ENCODE data around the gene NFKB1.

NFKB1 gene

DNA sequence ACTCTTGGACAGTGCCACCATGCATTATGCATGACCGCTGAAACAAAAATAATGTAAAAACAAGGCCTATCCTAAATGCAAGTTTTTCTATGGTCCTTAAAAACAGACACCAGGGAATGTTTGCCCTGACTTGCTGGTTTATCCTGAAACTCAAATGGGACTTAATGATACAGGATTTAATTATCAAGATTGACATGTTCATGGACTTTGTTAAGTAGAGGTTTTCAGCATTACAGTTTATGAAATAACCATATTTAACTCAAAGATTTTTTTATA lies 1.3 kb downstream of the NFKB1 start:
- no peak for DNase-seq

DNA sequence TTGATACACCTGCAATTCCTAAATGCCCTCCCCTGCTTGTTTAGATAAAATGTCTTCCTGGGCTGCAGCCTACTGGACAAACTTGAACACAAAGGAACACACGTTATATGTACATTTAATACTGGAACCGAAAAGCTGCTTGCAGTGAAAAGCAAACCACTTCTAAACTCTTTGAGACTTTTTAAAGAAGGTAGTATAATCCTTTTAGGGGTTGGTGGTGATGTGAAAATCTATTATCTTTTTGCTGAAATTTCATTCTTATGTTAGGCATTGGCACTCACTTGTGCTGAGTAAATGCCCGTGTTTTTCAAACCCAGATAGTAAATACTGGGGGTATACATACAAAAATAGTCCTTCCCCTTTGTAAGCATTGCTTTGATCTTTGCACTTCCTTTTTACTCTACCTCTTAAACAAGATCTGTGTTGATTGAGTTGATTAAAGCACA lies 2.2 kb downstream of the NFKB1 start:
- peak in 1 of 2 donors; percentile 41 for DNase-seq

DNA sequence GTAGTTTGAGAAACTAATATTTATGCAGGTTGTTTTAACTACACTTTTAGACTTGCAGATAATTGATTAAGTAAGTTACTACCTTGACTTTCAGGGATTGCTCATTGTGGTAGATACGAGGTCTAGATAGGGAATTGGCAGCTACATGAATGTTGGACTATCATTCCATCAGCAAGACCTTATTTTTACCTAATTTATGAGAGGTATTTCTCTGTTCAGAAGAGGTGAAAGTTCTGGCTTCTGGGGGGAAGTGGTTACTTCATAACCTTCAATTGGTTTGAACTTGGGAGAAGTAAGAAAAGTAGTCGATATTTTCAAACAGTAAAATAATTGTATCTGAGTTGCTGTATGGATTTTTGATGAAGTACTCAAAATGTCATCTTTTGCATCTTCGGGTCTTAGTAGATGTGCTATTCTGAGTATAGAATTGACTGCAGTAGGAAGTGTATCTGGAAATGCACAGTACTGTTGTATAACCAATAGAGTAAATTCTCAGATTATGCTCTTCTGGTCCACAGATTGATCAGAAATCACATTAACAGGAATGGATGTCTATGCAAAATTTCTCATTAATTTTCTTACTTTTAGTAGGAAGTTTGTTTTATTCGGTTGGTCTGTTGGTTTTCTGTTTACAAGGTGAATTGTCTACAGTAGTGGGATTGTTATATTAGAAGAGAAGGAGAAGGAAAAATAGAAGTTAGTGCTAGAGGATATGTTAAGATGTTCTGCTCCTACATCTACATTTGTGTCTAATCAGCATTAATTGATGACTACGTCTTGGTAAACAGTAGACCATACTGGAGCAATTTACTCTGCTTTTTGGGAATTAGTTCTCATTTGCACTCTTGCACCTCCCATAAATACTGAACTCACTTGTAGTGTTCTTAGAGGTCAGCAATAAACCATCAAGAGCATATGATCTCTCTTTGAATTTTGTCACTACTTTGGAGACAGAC lies 3.0 kb downstream of the NFKB1 start:
- peak in 1 of 2 donors; percentile 34 for DNase-seq

DNA sequence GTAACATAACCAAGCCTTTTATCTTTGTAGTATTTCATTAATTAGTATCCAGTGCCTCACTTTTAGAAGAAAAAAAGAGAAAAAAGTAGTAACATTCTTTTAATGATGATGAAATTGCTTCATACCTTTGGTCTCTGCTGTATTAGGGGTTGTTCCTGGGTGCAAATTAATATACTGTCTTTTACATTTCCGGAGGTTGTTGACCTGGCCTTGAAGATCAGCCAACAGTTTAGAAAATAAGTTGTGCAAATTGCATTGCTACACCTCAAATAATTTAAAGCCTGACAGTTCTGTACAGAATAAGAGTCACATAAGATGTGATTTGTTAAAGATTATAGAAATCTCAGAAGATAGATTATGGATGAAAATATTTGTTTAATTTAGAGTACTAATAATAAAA lies 3.8 kb downstream of the NFKB1 start:
- no peak for DNase-seq

DNA sequence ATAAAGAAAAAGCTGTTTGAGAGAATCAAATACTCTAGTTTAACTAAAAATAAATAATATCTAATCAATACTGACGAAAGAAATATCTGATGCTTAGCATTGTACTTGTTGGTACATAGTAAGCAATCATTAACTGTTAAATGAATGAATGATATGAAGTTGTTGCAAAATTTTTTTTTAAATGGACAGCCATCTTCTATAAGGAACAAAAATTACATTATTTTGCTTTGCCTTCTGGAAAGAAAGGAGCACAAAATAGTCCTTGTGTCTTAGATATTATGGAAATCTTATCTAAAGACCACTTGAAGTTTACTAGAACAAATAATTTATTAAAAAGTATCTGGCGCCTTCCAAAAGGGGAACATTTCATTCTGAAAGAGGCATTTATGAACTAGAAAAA lies 4.5 kb downstream of the NFKB1 start:
- DNase-seq: no peak

DNA sequence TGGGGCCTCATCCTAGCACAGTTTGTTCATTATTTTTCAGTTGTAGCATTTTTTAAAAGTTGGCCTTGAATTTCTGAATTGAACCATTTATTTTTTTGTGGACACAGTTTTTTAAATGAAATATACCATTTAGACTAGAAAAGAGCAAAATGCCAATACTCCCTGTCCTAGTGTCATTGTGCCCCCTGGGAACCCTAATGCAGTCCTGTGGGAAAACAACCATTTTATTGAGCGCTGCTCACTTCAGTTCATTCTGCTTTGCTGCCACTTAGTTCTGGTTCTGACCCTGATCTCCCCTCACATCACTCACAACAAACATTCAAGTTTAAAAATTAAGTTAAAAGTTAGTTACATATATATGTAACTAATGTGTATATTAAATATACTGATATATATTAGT lies 5.4 kb downstream of the NFKB1 start:
- DNase-seq: no peak

DNA sequence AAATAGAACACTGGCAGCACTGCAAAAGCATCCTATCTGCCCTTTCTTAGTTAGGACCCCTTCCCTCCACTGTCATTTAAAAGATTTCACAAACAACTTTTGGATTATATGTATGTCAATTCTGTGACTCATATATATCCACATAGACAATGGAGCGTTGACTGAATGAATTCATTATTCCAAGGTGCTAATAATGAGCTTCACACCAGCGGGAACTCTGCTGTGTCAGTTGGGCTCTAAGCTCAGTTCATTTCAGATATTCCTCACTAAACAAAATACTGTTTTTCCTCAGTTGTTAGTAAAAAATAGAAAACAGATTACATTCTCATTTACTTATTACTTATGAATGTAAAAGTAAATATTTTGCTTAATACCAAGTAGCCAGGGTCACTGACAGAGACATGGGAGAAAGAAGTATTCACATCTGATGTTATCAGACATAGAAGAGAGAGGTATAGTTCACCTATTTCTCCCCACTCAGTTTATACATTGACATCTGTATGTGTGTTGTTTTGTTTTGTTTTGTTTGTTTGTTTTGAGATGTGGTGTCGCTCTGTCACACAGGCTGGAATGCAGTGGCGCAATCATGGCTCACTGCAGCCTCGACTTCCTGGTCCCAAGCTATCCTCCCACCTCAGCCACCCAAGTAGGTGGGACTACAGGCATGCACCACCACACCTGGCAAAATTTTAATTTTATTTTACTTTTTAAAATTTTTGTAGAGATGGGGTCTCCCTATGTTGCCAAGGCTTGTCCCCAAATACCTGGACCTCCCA lies 10.9 kb downstream of the NFKB1 start:
- DNase-seq: no peak

DNA sequence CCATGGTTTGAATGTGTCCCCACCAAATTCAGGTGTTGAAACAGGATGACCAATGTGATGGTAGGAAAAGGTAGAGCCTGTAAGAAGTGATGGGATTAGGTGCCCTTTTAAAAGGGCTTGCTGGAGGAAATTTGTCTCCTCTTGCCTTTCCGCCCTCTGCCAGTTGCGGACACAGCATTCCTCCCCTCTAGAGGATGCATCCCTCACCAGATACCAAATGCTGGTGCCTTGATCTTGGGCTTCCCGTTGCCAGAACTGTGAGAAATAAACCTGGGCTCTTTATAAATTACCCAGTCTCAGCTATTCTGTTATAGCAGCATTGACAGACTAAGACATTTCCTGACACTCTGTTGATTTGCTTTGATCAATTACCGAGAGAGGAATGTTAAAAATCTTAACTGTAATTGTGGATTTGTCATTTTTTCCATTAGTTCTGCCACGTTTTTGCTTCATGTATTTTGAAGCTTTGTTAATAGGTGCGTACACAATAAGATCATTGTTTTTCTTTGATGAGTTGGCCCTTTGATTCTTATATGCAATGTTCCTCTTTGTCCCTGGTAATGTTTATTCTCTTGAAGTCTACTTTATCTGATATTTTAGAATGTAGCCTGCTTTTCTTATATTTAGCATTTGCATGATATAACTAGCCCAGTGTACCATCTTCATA lies 13.3 kb downstream of the NFKB1 start:
- no peak for DNase-seq

DNA sequence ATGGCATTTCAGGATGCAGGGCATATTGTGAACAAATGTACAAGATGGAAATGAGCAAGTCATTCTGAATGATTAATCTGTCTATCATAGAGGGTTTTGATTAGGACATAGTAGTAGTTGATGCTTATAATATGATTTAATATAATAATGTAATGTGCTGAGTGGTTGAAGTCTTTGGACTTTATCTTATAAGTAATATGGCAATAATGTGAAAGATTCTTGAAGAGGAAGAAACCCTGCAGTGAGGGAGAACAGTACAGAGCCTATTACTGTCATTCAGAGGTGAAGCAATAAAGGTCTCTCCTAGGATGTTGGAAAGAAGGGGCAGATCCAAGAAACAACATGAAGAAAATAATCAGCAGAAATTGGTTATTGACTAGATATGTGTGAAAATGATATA lies 16.6 kb downstream of the NFKB1 start:
- no peak for DNase-seq

DNA sequence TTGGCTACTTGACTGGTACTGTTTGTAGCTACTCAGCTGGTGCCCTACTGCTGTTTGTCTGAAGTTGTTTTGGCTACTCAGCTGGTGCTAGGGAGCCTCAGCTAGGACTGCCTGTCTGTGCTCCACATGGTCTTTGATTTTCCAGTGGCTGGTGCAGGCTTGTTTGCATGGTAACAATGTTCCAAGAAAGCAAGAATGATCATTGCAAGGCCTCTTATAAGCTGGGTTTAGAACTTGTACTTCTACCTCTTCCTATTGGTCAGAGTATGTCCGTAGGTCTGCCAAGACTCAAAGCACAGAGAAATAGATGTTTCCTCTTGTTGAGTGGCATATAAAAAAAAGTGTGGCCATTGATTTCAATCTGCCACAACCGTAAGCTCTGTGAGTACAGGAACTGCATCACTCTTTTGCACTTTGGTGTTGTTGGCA lies 17.6 kb downstream of the NFKB1 start:
- DNase-seq: peak; percentile 15 to 72

DNA sequence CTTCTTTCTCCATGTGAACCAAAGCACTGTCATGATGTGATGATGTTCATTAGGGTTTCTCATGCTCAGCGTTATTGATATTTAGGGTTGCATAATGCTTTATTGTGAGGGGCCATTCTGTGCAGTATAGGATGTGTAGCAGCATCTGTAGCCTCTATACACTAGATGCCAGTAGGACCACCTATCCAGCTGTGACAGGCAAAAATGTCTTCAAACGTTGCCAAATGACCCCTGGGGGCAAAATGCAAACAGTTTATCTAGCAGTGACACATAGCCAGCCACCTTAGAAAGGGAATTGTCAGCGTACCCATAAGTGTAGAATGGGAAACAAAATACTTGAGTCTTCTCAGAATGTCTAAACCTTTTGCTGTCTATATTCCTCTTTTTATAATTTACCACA lies 18.8 kb downstream of the NFKB1 start:
- DNase-seq: no peak

DNA sequence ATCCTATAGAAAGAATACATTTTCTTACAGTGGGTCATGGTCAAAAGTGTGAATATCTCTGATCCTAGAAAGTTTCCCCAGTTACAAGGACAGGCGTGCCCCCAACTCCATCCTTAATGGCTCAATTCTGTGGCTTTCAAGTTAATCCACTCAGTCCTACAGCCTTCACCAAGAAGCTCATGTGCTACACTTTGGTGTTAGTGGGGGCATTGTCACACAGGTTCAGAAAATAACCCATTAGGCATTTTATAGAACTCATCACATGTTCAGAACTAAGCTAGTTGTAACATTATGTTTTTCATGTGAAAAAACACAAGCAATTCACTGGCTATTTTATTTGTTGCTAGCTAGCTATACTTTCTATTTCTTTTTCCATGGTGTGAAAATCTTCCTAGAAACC lies 20.4 kb downstream of the NFKB1 start:
- DNase-seq: no peak

DNA sequence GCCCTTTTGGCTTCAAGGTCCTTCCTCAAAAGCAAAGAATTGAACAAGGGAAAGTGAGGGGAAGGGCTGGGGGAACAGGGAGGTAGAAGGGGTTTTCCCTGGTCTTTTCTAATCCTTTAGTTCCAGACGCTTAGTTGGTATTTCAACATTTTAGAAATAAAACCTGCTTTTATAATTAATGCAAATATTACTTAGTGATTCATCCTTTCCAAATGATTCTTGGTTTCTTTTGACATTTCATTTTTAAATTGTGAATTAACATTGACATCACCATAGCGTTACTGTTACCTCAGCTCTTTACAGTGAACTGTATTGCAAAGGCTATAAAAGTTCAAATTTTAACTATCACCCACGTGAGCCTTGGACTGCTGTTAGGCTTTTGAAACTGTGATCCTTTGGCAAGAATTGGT lies 20.9 kb downstream of the NFKB1 start:
- DNase-seq: no peak

DNA sequence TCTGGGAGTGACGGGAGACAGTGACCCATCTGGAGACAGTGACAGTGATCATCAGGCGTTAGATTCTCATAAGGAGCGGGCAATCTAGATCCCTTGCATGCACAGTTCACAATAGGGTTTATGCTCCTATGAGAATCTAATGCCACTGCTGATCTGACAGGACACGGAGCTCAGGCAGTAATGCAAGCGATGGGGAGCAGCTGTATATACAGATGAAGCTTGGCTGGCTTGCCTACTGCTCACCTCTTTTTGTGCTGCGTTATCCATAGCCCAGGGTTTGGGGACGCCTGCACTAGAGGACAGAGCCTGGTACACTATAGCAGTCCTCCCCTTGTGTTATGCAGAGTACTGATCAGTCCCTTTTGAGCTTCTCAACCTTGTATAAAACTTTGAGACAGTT lies 23.5 kb downstream of the NFKB1 start:
- no peak for DNase-seq

DNA sequence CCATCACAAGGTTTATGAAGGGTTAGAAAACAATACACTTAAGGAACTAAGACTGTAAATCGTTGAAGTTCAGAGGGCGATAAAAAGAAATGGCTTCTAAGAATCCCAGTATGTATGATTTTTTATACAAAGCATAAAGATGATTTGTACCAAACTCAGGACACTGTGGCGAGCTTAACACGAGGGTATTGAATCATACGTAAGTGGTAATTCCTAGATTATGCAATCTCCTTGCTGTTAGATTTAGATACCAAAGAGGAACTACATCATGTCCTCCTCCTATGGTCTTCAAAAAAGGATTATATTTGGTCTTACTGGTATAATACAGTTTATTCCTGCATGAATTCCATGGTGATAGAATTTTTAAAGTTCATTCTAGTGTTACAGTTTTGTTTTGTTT lies 23.9 kb downstream of the NFKB1 start:
- no peak for DNase-seq

DNA sequence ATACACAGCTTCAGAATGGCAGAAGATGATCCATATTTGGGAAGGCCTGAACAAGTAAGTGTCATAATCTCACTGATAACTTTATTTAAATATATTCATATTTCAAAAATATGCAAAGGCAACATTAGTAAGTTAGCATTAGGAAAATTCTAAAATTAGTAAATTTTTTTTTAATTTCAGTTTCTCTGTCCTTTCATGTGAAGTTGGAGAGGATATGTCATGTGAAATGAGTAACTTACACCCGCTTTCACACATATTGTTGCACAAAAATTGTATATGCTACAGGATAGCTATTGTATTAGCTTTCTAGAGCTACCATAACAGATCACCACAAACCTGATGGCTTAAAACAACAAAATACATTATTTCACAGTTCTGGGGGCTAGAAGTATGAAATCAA lies 24.3 kb downstream of the NFKB1 start:
- no peak for DNase-seq

DNA sequence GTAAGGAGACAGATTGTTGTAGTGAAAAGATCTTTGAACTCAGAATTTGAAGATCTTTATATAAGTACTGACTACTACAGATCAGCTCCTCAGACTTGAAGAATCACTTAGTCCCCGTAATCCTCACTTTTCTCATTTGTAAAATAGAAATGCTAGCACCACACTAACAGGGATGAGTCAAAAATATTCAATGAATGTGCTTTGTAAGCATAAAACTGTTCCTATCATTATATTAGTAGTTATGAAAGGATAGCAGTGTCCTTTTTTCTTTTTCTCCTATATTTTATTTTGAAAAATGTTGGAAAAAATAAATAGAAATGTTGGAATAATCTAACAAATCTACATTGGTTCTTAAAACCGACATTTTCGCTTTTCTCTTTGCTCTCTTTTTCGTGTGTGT lies 25.4 kb downstream of the NFKB1 start:
- no peak for DNase-seq

DNA sequence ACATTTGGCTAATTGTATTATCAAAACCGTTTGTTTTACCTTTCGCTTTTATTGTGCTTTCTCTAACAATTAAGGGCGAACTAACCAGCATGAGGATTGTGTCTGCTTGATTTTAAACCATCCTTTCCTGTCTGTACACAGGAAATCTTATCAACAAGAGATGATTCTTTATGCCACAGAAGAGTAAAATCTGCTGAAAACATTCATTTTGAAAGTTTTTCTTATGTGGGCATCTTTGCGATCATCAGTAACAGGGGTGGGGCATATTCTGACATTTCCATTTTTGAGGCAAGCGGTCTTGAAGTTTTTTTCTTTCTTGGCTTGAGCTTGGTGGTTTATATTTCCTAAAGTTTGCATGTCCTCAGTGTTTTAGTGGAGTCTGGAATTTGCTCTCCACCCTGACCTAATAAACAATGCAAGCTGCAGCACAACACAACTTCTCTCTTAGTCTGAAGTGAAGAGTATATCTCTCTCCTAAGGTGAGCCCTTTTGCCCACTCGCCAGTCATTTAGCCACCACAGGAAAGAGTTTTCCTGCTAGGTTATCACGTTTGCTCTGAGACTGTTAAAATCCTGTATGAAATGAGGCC lies 26.6 kb downstream of the NFKB1 start:
- peak in 1 of 2 donors; percentile 43 for DNase-seq

DNA sequence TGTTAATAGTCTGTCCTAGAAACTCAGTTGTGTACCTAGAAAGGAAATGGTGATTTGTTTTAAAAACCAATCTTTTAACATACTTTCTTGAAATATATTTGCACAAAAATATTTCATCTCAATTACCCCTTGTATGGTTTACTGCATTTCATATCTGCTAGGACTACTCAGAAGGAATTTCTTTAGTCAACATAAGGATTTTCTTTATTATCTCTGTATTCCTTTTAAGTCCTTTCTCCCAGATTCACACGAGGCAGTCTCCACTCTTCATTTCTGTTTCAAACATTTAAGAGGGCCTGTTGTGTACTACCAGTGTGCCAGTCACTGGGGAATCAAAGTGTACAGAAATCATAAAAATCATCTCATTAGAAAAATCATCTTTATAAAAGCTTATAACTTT lies 28.8 kb downstream of the NFKB1 start:
- no peak for DNase-seq

DNA sequence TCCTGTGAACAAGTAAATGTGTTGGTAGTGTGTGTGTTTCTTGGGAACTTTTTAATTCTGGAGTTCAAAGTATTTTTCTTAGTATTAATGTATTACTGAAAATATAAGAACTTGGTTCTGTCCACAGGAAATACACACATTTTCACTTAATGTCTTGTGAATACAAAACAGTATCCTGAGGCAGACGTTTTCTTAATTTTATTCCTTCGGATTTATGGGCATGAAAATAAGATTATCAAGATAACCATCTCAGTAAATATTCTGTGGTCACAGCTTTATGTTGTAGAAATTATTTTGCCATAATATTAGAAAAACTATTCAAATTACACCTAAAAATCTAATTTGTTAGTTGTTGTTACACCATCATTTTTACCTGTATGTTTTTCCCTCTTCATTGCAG lies 29.8 kb downstream of the NFKB1 start:
- DNase-seq: no peak

DNA sequence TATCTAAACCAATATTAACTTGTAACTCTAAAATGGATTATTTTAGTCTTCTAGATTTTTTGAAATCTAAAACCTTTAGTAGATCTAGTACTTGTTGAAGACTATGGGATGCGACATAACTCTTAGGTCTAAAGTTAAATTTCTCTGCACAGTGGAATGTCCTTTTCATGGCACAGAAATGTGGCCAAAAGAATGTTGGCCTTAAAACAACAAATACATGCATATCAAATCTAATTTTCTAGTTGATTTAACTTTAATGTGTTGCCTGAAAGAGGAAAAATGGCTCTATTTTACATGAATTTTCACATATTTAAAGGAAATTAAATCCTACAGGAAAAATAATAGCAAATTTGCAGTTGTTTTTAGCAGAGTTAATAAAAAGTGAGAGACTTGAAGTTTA lies 30.3 kb downstream of the NFKB1 start:
- no peak for DNase-seq

DNA sequence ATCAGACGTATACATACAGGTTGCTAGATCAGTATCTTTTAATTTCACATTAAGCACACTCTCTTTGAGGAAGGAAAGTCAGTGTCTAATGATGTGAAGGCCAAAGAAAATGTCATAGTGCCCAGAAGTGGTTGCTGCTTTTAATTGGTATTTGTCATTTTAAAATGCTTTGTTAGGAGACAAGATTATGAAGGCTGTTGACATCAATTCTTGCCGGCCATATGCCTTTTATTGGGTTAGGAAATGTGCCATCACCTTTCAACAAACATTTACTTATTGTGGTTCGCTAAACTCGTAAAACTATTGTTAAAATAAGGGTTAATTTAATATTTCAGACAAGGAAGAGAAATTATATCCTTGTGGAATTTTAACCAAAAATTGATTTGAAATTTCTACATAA lies 32.2 kb downstream of the NFKB1 start:
- DNase-seq: no peak

DNA sequence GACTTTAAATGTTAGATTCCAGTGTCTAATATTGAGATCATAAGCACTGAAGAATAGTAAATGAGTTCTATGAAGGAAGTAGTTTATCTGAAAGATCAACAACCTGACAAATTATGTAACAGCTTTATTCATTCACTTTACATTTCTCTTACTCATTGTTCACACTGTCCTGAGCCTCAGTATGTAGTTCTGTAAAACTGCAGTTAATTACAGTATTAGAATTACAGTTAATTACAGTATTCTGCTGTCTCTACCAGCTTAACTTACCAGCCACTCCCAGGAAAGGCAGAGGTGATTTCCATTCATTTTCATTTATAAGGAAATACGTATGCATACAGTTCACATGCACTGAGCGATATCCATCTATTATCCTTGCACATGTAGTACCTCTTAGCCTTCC lies 32.7 kb downstream of the NFKB1 start:
- no peak for DNase-seq

All from CD4-positive, alpha-beta T cell treated with Interferon alpha-2 for 1 hour (primary cell).